Measurements from ENCODE around the gene DUSP5.

GRCh38 chr10:110491346-110491745 lies 6.4 kb upstream of the DUSP5 start:
- TF ChIP-seq, protein P1, sequence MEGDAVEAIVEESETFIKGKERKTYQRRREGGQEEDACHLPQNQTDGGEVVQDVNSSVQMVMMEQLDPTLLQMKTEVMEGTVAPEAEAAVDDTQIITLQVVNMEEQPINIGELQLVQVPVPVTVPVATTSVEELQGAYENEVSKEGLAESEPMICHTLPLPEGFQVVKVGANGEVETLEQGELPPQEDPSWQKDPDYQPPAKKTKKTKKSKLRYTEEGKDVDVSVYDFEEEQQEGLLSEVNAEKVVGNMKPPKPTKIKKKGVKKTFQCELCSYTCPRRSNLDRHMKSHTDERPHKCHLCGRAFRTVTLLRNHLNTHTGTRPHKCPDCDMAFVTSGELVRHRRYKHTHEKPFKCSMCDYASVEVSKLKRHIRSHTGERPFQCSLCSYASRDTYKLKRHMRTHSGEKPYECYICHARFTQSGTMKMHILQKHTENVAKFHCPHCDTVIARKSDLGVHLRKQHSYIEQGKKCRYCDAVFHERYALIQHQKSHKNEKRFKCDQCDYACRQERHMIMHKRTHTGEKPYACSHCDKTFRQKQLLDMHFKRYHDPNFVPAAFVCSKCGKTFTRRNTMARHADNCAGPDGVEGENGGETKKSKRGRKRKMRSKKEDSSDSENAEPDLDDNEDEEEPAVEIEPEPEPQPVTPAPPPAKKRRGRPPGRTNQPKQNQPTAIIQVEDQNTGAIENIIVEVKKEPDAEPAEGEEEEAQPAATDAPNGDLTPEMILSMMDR (conservative IDR thresholded peaks at IDR 0.05) = no peak
- TF ChIP-seq EZH2 (IDR thresholded peaks at IDR 0.05; ENCODE audit: low read depth) = no peak

Data from PC-9 (cell line).